HG03025 (cell line): ENCODE data around the gene CELSR1.

Source experiments
- ATAC-seq: cut with Tn5 transposase; IDR thresholded peaks from one replicate; pipeline ENCODE4 v1.9.1; 2021; ENCODE audit warnings: mild to moderate bottlenecking, moderate library complexity; ENCODE audit not compliant: unreplicated experiment, low FRiP score

Gene CELSR1

GRCh38 chr22:46464701-46465344 is 72.6 kb downstream of the CELSR1 start:
- no peak for ATAC-seq

GRCh38 chr22:46464296-46464695 is 73.1 kb downstream of the CELSR1 start:
- ATAC-seq, result no peak

- no peak for ATAC-seq
These were observed 73.8 kb downstream of the CELSR1 start for GRCh38 chr22:46463435-46464227.

GRCh38 chr22:46462726-46463371 is 74.6 kb downstream of the CELSR1 start:
- no peak for ATAC-seq

GRCh38 chr22:46461566-46462180 is 75.7 kb downstream of the CELSR1 start:
- ATAC-seq, result no peak

- ATAC-seq, result no peak
These were observed 76.6 kb downstream of the CELSR1 start for GRCh38 chr22:46460857-46461256.

GRCh38 chr22:46459347-46460065 is 77.9 kb downstream of the CELSR1 start:
- ATAC-seq, result no peak

GRCh38 chr22:46458525-46458924 is 78.9 kb downstream of the CELSR1 start:
- ATAC-seq, result no peak

- ATAC-seq, result no peak
These were observed 79.6 kb downstream of the CELSR1 start for GRCh38 chr22:46457502-46458488.

- ATAC-seq, result no peak
These were observed 80.6 kb downstream of the CELSR1 start for GRCh38 chr22:46456818-46457163.

GRCh38 chr22:46455446-46455845 is 82.0 kb downstream of the CELSR1 start:
- no peak for ATAC-seq

- no peak for ATAC-seq
These were observed 82.7 kb downstream of the CELSR1 start for GRCh38 chr22:46454504-46455269.

- no peak for ATAC-seq
These were observed 83.5 kb downstream of the CELSR1 start for GRCh38 chr22:46453829-46454503.

GRCh38 chr22:46453006-46453828 is 84.2 kb downstream of the CELSR1 start:
- no peak for ATAC-seq

- no peak for ATAC-seq
These were observed 85.0 kb downstream of the CELSR1 start for GRCh38 chr22:46452195-46453005.

- ATAC-seq, result no peak
These were observed 85.7 kb downstream of the CELSR1 start for GRCh38 chr22:46451741-46452140.
